CD14-positive monocyte (primary cell): Measurements from ENCODE around the gene ARID3C. TPM values are rescaled to one million over a fixed set of nuclear protein-coding genes. Genes with fewer than 3 reads are reported as not detected.

Experiments
- DNase-seq, 3 donors: peaks; one replicate each; pipeline ENCODE4 v3.0.0-alpha.2; 2011 to 2022
- H2AFZ ChIP-seq: 2 replicates; pipeline ENCODE4 v1.6.0; 2012; ENCODE audit warnings: mild to moderate bottlenecking, low read depth, low read length, inconsistent platforms; ENCODE audit not compliant: insufficient read depth, poor library complexity, severe bottlenecking
- H3K27ac ChIP-seq, 2 donors: 1 replicate in 1 of 2; 2 replicates in 1 of 2; pipeline ENCODE4 v1.5.1; 2012 to 2013; ENCODE audit warnings: low read length in 2 of 2, control low read depth in 1 of 2, inconsistent platforms in 1 of 2, low read depth in 1 of 2, mild to moderate bottlenecking in 1 of 2
- H3K27me3 ChIP-seq, 2 donors: one replicate each; pipeline versions ENCODE4 v1.6.0 to v1.6.1; 2011 to 2013; ENCODE audit warnings: low read length in 2 of 2; ENCODE audit not compliant: control insufficient read depth in 2 of 2, insufficient read depth in 2 of 2
- H3K36me3 ChIP-seq, 2 donors: replicated peaks in 1 of 2; 1 replicate in 1 of 2; 2 replicates in 1 of 2; pipeline versions ENCODE4 v1.5.1 to v1.6.1; 2012 to 2013; ENCODE audit warnings: low read length in 2 of 2, control low read depth in 1 of 2, inconsistent platforms in 1 of 2, mild to moderate bottlenecking in 1 of 2; ENCODE audit not compliant: insufficient read depth in 2 of 2, control insufficient read depth in 1 of 2
- H3K4me1 ChIP-seq, 2 donors: 1 replicate in 1 of 2; 2 replicates in 1 of 2; pipeline versions ENCODE4 v1.5.1 to v1.6.1; 2012 to 2013; ENCODE audit warnings: low read length in 2 of 2, control low read depth in 1 of 2, inconsistent platforms in 1 of 2, mild to moderate bottlenecking in 1 of 2, moderate library complexity in 1 of 2; ENCODE audit not compliant: insufficient read depth in 2 of 2, control insufficient read depth in 1 of 2
- H3K4me2 ChIP-seq: replicated peaks from 2 replicates; pipeline ENCODE3; 2012; ENCODE audit warnings: low read length, moderate library complexity, mild to moderate bottlenecking; ENCODE audit not compliant: poor library complexity, severe bottlenecking; ENCODE audit errors: extremely low read depth
- H3K4me3 ChIP-seq, 3 experiments: fragments of 200-600 bp in 1 of 3; sonication (generic) in 1 of 3; replicated peaks in 1 of 3; 1 replicate in 2 of 3; 2 replicates in 1 of 3; pipeline ENCODE4 v1.5.1; 2011 to 2013; ENCODE audit warnings: low read length in 3 of 3, mild to moderate bottlenecking in 3 of 3, control low read depth in 2 of 3, low read depth in 2 of 3, inconsistent platforms in 1 of 3, moderate library complexity in 1 of 3
- H3K79me2 ChIP-seq: 2 replicates; pipeline ENCODE4 v1.6.0; 2012; ENCODE audit warnings: mild to moderate bottlenecking, control low read depth, inconsistent platforms, low read length, moderate library complexity; ENCODE audit not compliant: insufficient read depth
- H3K9ac ChIP-seq: 2 replicates; pipeline ENCODE4 v1.6.0; 2017; ENCODE audit warnings: low read length, mild to moderate bottlenecking; ENCODE audit not compliant: insufficient read depth, poor library complexity, severe bottlenecking
- H3K9me3 ChIP-seq, 2 donors: replicated peaks in 1 of 2; 1 replicate in 1 of 2; 2 replicates in 1 of 2; pipeline versions ENCODE4 v1.5.1 to v1.6.1; 2012 to 2013; ENCODE audit warnings: low read length in 2 of 2, control low read depth in 1 of 2; ENCODE audit not compliant: control insufficient read depth in 1 of 2, insufficient read depth in 1 of 2
- H4K20me1 ChIP-seq: 2 replicates; pipeline ENCODE4 v1.6.0; 2012; ENCODE audit warnings: mild to moderate bottlenecking, low read length, control low read depth, moderate library complexity; ENCODE audit not compliant: insufficient read depth
- H3K27ac Mint-ChIP-seq, 7 donors: one replicate each; pipeline ENCODE4 v1.8.0; 2020; ENCODE audit warnings: mild to moderate bottlenecking in 7 of 7, mixed read lengths in 7 of 7, moderate library complexity in 6 of 7, inconsistent platforms in 2 of 7
- H3K27me3 Mint-ChIP-seq, 3 donors: one replicate each; pipeline ENCODE4 v1.8.0; 2021 to 2022; ENCODE audit warnings: low read depth in 3 of 3, mild to moderate bottlenecking in 3 of 3, mixed read lengths in 3 of 3, moderate library complexity in 3 of 3, inconsistent platforms in 1 of 3
- H3K36me3 Mint-ChIP-seq, 2 donors: one replicate each; pipeline ENCODE4 v1.8.0; 2020; ENCODE audit warnings: mixed read lengths in 2 of 2, inconsistent platforms in 1 of 2, mild to moderate bottlenecking in 1 of 2
- H3K4me1 Mint-ChIP-seq: one replicate; pipeline ENCODE4 v1.8.0; 2020; ENCODE audit warnings: mild to moderate bottlenecking, mixed read lengths
- H3K4me3 Mint-ChIP-seq, 2 donors: one replicate each; pipeline ENCODE4 v1.8.0; 2020; ENCODE audit warnings: mild to moderate bottlenecking in 2 of 2, mixed read lengths in 2 of 2, moderate library complexity in 1 of 2
- H3K9me3 Mint-ChIP-seq, 7 donors: one replicate each; pipeline ENCODE4 v1.8.0; 2020 to 2022; ENCODE audit warnings: mixed read lengths in 7 of 7, mild to moderate bottlenecking in 6 of 7, moderate library complexity in 6 of 7, inconsistent platforms in 2 of 7
- WGBS: methylation state at CpG from one replicate; pipeline ENCODE4 v1.1.5; 2013; ENCODE audit warnings: missing lambda C conversion rate; ENCODE audit not compliant: insufficient coverage; 5-methylcytosine and 5-hydroxymethylcytosine counted together
- intact Hi-C, 2 donors: fragments of 100-400 bp; cut with micrococcal nuclease; formaldehyde crosslinking; loops; one replicate each; pipeline versions ENCODE4 v1.15.0 to v1.15.1; 2023
- polyA plus RNA-seq, 3 donors: library from polyadenylated mRNA; depleted of rRNA in 1 of 3; unstranded in 2 of 3; stranded (reverse) in 1 of 3; fragments of 300-500 nt in 2 of 3; fragments of >200 nt in 1 of 3; fragmentation: Illumina TruSeq in 2 of 3; gene quantifications; 1 replicate in 2 of 3; 2 replicates in 1 of 3; pipeline ENCODE4 v1.2.3, GENCODE V29; 2012 to 2021
- TF ChIP-seq, protein P1 (sequence below): fragments of 200-600 bp; IDR thresholded peaks from one replicate; pipeline ENCODE4 v1.8.0; 2022; ENCODE audit warnings: antibody characterized with exemption, mild to moderate bottlenecking

ARID3C gene
- polyA plus RNA-seq, 3 donors = not detected

DNA sequence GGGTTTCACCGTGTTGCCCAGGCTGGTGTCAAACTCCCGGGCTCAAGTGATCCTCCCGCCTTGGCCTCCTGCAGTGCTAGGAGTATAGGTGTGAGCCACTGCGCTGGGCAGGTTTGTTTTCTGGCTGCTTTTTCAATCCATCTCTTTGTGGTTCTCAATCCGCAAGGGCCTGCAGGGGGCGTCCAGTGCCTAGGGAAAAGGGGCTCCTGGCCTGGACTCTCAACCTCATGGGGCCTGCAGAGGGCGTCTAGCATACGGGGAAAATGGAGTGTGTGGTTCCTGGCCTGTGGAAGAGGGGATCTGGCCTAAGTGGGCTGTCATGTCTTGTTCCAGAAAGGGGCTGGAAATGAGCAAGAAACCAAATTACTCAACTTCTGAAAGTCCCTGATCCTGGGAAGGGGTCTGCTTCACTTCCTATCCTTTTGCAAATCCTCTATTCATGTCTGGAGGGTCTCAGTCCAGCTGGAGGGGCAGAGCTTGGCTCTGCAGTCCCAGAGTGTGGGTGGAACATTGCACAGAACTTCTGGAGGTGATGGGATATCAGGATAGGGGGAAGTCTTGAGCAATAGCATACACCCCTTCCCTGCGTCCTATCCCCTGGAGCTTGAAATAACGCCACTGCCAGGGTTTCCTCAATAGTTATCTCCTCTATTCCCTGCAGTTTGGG is 46.3 kb upstream of the ARID3C start:
- intact Hi-C loops = loop anchor here in 1 of 2 donors (1.0 kb wide), 1 partner anchor 27 kb away; no protein-coding TSS in a partner anchor
- H3K79me2 ChIP-seq = no peaks in the 10 kb centered on the region
- H3K4me1 Mint-ChIP-seq = no peaks in the 10 kb centered on the region
- 6% methylated on average over 8 of the region's 10 CpGs for WGBS
- no peak overlapping the region for H3K9ac ChIP-seq
- H3K36me3 ChIP-seq = no peaks in the 10 kb centered on the region
- H3K4me3 Mint-ChIP-seq = no peak overlapping the region
- no peak overlapping the region for H2AFZ ChIP-seq
- peaks cover 0 to 1% (median 0%) of the 10 kb centered on the region in 7 donors for H3K9me3 Mint-ChIP-seq
- H3K9me3 ChIP-seq = peaks cover 0 to under 1% of the 10 kb centered on the region in 2 donors
- no peak overlapping the region for H3K27ac Mint-ChIP-seq
- peak; percentile 55 to 71 (median 56) for DNase-seq
- no peaks in the 10 kb centered on the region for H3K27me3 ChIP-seq
- H3K27me3 Mint-ChIP-seq = peaks cover 0 to 4% (median 0%) of the 10 kb centered on the region in 3 donors
- no peak overlapping the region for H3K4me2 ChIP-seq
- H3K4me3 ChIP-seq = no peak overlapping the region
- H3K27ac ChIP-seq = no peak overlapping the region
- peaks cover 0 to 9% of the 10 kb centered on the region in 2 donors for H3K36me3 Mint-ChIP-seq
- no peaks in the 10 kb centered on the region for H4K20me1 ChIP-seq
- no peaks in the 10 kb centered on the region for H3K4me1 ChIP-seq
- TF ChIP-seq, protein P1, sequence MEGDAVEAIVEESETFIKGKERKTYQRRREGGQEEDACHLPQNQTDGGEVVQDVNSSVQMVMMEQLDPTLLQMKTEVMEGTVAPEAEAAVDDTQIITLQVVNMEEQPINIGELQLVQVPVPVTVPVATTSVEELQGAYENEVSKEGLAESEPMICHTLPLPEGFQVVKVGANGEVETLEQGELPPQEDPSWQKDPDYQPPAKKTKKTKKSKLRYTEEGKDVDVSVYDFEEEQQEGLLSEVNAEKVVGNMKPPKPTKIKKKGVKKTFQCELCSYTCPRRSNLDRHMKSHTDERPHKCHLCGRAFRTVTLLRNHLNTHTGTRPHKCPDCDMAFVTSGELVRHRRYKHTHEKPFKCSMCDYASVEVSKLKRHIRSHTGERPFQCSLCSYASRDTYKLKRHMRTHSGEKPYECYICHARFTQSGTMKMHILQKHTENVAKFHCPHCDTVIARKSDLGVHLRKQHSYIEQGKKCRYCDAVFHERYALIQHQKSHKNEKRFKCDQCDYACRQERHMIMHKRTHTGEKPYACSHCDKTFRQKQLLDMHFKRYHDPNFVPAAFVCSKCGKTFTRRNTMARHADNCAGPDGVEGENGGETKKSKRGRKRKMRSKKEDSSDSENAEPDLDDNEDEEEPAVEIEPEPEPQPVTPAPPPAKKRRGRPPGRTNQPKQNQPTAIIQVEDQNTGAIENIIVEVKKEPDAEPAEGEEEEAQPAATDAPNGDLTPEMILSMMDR = peak; percentile 68

DNA sequence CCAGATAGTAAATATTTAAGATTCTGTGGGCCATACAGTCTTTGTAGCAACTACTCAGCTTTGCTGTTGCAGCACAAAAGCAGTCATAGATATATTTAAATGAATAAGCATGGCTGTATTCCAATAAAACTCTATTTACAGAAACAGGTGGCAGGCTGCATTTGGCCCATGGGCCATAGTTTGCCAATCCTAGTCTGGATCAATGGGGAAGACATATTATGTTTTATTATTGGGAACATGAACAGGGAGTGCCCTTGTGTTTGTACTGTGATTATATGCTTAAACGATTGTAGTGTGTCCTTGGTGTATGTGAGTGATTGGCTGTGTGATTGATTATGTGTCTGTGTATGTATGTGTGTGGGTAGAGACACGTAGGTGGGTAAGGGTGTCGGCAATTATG is 45.6 kb upstream of the ARID3C start:
- intact Hi-C loops = no loop called here
- H3K36me3 ChIP-seq = peaks cover 0 to 5% of the 10 kb centered on the region in 2 donors
- Mint-ChIP-seq H3K27ac (peak overlapping the region in 1 of 7 donors; percentile 17), H3K9me3 (peaks cover 0 to 6% (median 5%) of the 10 kb centered on the region in 7 donors), H3K4me1 (no peaks in the 10 kb centered on the region), H3K27me3 (peaks cover 0 to 4% (median 0%) of the 10 kb centered on the region in 3 donors), H3K36me3 (peaks cover 3 to 12% of the 10 kb centered on the region in 2 donors), H3K4me3 (no peak overlapping the region)
- H3K79me2 ChIP-seq = no peaks in the 10 kb centered on the region
- no peak for DNase-seq
- no peak overlapping the region for H3K4me2 ChIP-seq
- no peaks in the 10 kb centered on the region for H3K4me1 ChIP-seq
- WGBS = 81% methylated on average over 3 of the region's 3 CpGs
- TF ChIP-seq, protein P1 = no peak
- H3K27me3 ChIP-seq = no peaks in the 10 kb centered on the region
- H3K9ac ChIP-seq = no peak overlapping the region
- peaks cover 4 to 7% of the 10 kb centered on the region in 2 donors for H3K9me3 ChIP-seq
- no peak overlapping the region for H2AFZ ChIP-seq
- H4K20me1 ChIP-seq = no peaks in the 10 kb centered on the region
- no peak overlapping the region for H3K4me3 ChIP-seq
- H3K27ac ChIP-seq = no peak overlapping the region
